Motor neuron (in vitro differentiated cells): ENCODE results near the gene GATA5. TPM values are rescaled to one million over a fixed set of nuclear protein-coding genes. Genes with fewer than 3 reads are reported as not detected.
A peak's percentile ranks its signal among the peaks of the same experiment; 100 is the strongest.

Source experiments
- ATAC-seq, 8 experiments: fragments of 200-7000 bp; cut with Tn5 transposase; replicated peaks in 6 of 8; 2 replicates each; pipeline ENCODE4 v1.8.0; 2021; ENCODE audit warnings: mild to moderate bottlenecking in 8 of 8, moderate library complexity in 8 of 8
- H3K27ac ChIP-seq, 2 donors: fragments of 250-450 bp; sonication (Bioruptor Pico); 2 replicates each; pipeline ENCODE4 v1.9.0; 2021; ENCODE audit warnings: antibody characterized with exemption in 2 of 2, mild to moderate bottlenecking in 2 of 2, moderate library complexity in 1 of 2
- H3K4me1 ChIP-seq, 2 donors: fragments of 250-450 bp; sonication (Bioruptor Pico); replicated peaks in 1 of 2; 2 replicates each; pipeline ENCODE4 v1.6.1; 2021; ENCODE audit warnings: antibody characterized with exemption in 2 of 2, mild to moderate bottlenecking in 2 of 2, moderate library complexity in 1 of 2
- H3K4me3 ChIP-seq, 5 donors: fragments of 250-450 bp; sonication (Bioruptor Pico); 2 replicates each; pipeline ENCODE4 v1.9.0; 2021; ENCODE audit warnings: antibody characterized with exemption in 5 of 5, mild to moderate bottlenecking in 5 of 5, moderate library complexity in 4 of 5
- WGBS, 10 experiments: fragments of 450-650 bp; shearing (Covaris generic); methylation state at CpG; one replicate each; pipeline ENCODE4 v1.0.0; 2022; 5-methylcytosine and 5-hydroxymethylcytosine counted together
- in situ Hi-C, 9 experiments: fragments of 400-800 bp; cut with MboI; loops; one replicate each; pipeline ENCODE4 v1.15.0; 2021; ENCODE audit warnings: low sequenced_read_pairs in 9 of 9, low pct_unique_long_range_greater_than_20kb in 2 of 9; ENCODE audit not compliant: unreplicated experiment in 9 of 9
- total RNA-seq, 8 experiments: library from RNA; unstranded; fragments of 300-600 nt; gene quantifications; 2 replicates each; pipeline versions ENCODE4 v1.2.3 to v1.2.4, GENCODE V29; 2022

Gene GATA5
- total RNA-seq, 8 experiments from 2014 or later: 0.11 to 0.58 (median 0.19) TPM; not detected in 2

- H3K4me1 ChIP-seq: peaks cover 16 to 23% of the 10 kb centered on the region in 2 donors
- H3K4me3 ChIP-seq: no peak overlapping the region
- ATAC-seq: peak in 2 of 8 experiments; percentile 34 to 74
- H3K27ac ChIP-seq: no peak overlapping the region
- in situ Hi-C loops: no loop called here
- WGBS, 10 experiments: 40 to 83% (median 71%) methylated on average over 1 to 9 of the region's 16 CpGs; no CpG with 5 or more reads in 4 of the 10 experiments
Measured at GRCh38 chr20:62441987-62442539, 33.7 kb downstream of the GATA5 start.

DNA sequence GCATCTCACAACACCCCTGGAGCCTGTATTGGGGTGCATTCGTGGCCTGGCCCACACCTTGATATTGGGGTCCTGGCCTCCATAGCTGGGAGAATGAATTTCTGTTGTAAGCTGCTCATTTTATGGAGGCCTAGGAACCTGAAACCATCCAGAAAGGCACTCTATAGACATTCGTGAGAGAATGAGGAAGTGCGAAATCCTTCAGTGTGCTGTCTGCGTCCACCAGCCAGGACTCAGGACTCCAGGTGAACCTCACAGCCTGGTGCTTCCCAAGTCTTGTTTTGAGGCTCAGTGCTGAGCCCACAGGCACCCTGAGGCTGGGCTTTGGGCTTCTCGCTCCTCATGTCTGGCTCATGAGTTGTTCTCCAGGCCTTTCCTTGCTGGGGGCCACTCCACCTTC lies 36.6 kb downstream of the GATA5 start:
- Histone ChIP-seq H3K4me1 (peaks cover 9 to 17% of the 10 kb centered on the region in 2 donors), H3K27ac (no peak overlapping the region), H3K4me3 (no peak overlapping the region)
- in situ Hi-C loops: no loop called here
- no peak for ATAC-seq
- WGBS, 10 experiments: 0 to 83% (median 60%) methylated on average over 1 to 3 of the region's 5 CpGs; no CpG with 5 or more reads in 3 of the 10 experiments

DNA sequence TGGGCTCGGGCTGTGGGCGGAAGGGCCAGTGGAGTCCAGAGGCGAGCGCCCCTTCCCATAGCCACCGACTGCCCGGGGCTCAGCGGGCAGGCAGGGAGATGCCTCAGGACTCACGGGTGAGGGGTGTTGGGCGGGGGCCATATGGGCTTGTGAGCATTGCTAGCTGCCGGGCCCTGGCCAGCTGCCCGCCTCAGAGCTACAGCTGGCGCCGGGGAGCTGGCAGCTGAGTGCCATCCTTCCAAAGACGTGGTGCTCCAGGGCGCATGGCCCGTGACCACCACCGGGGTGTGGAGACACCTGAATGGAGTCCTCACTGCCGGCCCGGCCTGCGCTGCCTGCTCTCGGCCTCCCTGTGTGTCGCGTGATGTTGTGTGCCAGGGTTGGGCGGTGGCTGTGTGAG lies 37.9 kb downstream of the GATA5 start:
- H3K27ac ChIP-seq: no peak overlapping the region
- peak in 1 of 8 experiments; percentile 5 for ATAC-seq
- WGBS, 10 experiments: 60 to 97% (median 86%) methylated on average over 1 to 6 of the region's 24 CpGs; no CpG with 5 or more reads in 6 of the 10 experiments
- H3K4me1 ChIP-seq: peaks cover 15 to 19% of the 10 kb centered on the region in 2 donors
- H3K4me3 ChIP-seq: no peak overlapping the region
- in situ Hi-C loops: no loop called here

- in situ Hi-C loops: no loop called here
- no peak for ATAC-seq
- 62 to 100% (median 81%) methylated on average over 1 to 11 of the region's 12 CpGs; no CpG with 5 or more reads in 3 of the 10 experiments for WGBS, 10 experiments
Measured at GRCh38 chr20:62437496-62437895, 38.3 kb downstream of the GATA5 start.

GRCh38 chr20:62436692-62437091 lies 39.1 kb downstream of the GATA5 start:
- in situ Hi-C loops: no loop called here
- H3K4me1 ChIP-seq: peaks cover 15 to 19% of the 10 kb centered on the region in 2 donors
- 100% methylated on average over 1 of the region's 3 CpGs; no CpG with 5 or more reads in 7 of the 10 experiments for WGBS, 10 experiments
- H3K27ac ChIP-seq: no peak overlapping the region
- H3K4me3 ChIP-seq: no peak overlapping the region
- ATAC-seq: no peak

More at GRCh38 chr20:62437496-62437895, 38.3 kb downstream of the GATA5 start:
- H3K4me3 ChIP-seq: no peak overlapping the region
- peaks cover 15 to 19% of the 10 kb centered on the region in 2 donors for H3K4me1 ChIP-seq
- no peak overlapping the region for H3K27ac ChIP-seq

- Histone ChIP-seq H3K27ac (no peak overlapping the region), H3K4me1 (peaks cover 8 to 12% of the 10 kb centered on the region in 2 donors), H3K4me3 (no peak overlapping the region)
- 8 to 84% (median 37%) methylated on average over 1 to 20 of the region's 32 CpGs; no CpG with 5 or more reads in 1 of the 10 experiments for WGBS, 10 experiments
- in situ Hi-C loops: no loop called here
- peak in 1 of 8 experiments; percentile 28 for ATAC-seq
Measured at GRCh38 chr20:62433658-62434497, 41.9 kb downstream of the GATA5 start.

DNA sequence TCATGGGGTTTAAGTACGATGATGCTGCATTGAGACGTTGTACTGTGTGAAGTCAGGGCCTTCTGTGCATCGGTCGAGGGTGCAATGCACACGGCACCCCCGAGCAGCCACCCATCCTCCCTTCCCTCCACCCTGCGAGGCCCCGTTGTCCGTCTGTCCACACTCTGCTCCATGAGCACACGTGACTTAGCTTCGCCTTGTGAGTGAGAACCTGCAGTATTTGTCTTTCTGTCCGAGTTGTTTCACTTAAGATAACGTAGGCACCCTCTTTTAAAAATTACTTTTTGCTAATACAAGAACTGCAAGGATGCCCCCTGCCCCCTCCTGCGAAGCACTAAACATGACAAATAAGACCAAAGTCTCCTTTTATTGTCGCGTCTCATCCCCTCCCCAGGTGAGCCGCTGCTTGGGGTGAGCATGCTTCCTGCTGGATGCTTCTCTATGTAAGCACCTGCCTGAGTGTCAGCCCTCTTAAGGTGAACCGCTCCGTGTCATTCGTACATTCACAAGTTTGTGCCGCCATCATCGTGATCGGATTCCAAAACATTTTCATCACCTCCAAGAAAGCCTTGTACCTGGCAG lies 44.8 kb downstream of the GATA5 start:
- in situ Hi-C loops: no loop called here
- 23 to 87% (median 77%) methylated on average over 6 to 14 of the region's 23 CpGs; no CpG with 5 or more reads in 3 of the 10 experiments for WGBS, 10 experiments
- Histone ChIP-seq H3K27ac (no peak overlapping the region), H3K4me3 (no peak overlapping the region), H3K4me1 (peaks cover 19 to 24% of the 10 kb centered on the region in 2 donors)
- no peak for ATAC-seq

DNA sequence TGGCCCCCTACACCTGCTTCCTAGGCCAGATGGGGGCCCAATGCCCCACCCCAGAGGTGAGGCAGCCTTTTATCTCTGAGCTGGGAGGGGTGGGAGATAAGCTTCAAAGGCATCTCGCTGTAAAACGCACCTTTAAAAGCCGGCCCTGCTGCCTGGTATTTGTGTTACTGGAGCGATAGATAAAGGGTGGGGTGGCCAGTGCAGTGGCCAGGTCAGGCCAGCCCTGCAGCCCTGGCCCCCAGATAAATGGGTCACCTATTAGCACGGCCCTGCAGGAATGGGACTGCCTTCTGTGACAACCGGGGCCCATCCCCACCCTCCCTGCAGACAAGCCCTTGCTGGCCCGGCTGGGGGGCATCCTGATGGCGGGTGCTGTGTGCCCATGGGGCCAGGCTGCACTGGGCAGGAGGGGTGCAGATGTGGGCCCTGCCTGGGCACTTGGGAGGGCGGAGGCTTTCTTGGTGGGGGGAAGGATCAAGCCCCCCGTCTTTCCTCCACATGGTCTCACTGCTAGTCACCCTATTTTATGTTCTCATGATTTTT lies 45.4 kb downstream of the GATA5 start:
- no peak overlapping the region for H3K4me3 ChIP-seq
- ATAC-seq: no peak
- H3K27ac ChIP-seq: no peak overlapping the region
- H3K4me1 ChIP-seq: peaks cover 19 to 24% of the 10 kb centered on the region in 2 donors
- WGBS, 10 experiments: 68% methylated on average over 4 of the region's 10 CpGs; no CpG with 5 or more reads in 9 of the 10 experiments
- in situ Hi-C loops: no loop called here

DNA sequence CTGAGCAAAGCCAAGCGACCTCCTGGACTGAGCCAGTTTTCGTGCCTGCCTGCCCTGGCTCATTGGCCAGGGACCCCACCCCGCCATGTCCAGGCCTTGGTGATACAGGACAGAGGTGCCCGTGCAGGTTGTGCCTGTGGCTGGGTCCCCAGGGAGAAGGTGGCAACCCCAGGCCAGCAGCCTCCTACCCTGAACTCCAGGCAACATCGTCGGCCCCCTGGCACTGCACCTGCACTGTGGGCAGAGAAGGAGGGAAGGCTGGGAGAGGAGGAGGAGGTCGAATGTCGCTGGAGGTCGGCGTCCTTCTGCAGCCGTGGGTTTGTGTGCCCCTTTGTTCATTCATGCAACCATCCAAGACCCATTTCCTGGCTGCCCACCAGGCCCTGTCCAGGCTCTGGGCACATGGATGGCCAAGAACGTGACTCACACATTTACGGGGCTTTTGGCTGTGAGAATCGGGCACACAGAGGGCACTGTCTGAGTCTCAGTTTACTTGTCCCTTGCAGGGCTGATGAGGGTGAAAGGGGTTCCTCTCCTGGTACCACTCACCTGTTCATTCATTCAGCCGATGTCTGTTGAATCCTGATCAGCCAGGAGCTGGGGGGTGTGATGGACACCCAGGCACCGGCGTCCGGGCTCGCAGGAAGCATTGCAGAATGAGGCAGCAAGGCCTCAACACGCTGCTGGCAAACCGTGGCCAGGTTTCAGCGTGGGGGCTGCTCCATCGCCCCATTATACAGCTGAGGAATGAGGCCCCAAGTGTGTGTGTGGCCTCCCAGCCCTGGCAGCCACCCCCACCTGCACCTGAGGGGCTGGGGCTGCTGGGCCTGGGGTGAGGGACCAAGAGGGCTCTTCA lies 46.1 kb downstream of the GATA5 start:
- Histone ChIP-seq H3K4me1 (peaks cover 20 to 24% of the 10 kb centered on the region in 2 donors), H3K27ac (no peak overlapping the region), H3K4me3 (no peak overlapping the region)
- WGBS, 10 experiments: 3 to 94% (median 74%) methylated on average over 2 to 7 of the region's 23 CpGs; no CpG with 5 or more reads in 6 of the 10 experiments
- in situ Hi-C loops: no loop called here
- no peak for ATAC-seq

- peak in 5 of 8 experiments; percentile 7 to 39 (median 14) for ATAC-seq
- peaks cover 20 to 21% of the 10 kb centered on the region in 2 donors for H3K4me1 ChIP-seq
- H3K4me3 ChIP-seq: no peak overlapping the region
- in situ Hi-C loops: no loop called here
- WGBS, 10 experiments: 18 to 100% (median 52%) methylated on average over 1 to 11 of the region's 31 CpGs; no CpG with 5 or more reads in 3 of the 10 experiments
- H3K27ac ChIP-seq: no peak overlapping the region
Measured at GRCh38 chr20:62428396-62429295, 47.1 kb downstream of the GATA5 start.

DNA sequence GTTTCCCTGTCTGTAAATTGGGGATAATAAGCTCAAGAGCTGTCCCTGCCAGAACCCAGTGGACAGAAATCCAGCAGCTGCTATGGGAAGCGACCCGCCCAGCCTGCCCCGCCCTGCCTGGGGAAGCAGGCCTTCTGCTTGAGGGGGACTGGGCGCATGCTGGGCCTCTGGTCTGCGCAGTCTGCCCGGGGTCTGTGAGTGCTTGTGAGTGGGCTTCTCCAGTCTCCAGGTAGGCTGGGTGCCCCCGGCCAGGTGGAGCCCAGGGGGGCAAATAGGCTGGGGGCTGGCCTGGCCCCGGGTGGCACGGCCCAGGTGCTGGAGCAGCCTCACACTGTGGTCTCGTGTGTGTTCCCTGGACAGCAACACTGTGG lies 47.8 kb downstream of the GATA5 start:
- Histone ChIP-seq H3K4me3 (no peak overlapping the region), H3K4me1 (peaks cover 26 to 28% of the 10 kb centered on the region in 2 donors), H3K27ac (no peak overlapping the region)
- ATAC-seq: peak in 3 of 8 experiments; percentile 3 to 59 (median 53)
- in situ Hi-C loops: no loop called here
- 95% methylated on average over 3 of the region's 10 CpGs; no CpG with 5 or more reads in 9 of the 10 experiments for WGBS, 10 experiments
